HG02571 (cell line): ENCODE measurements around the gene PNLIPRP2.

Experiments used
- ATAC-seq: cut with Tn5 transposase; IDR thresholded peaks from one replicate; pipeline ENCODE4 v1.9.1; 2021; ENCODE audit warnings: mild to moderate bottlenecking, moderate library complexity; ENCODE audit not compliant: unreplicated experiment

PNLIPRP2 gene

DNA sequence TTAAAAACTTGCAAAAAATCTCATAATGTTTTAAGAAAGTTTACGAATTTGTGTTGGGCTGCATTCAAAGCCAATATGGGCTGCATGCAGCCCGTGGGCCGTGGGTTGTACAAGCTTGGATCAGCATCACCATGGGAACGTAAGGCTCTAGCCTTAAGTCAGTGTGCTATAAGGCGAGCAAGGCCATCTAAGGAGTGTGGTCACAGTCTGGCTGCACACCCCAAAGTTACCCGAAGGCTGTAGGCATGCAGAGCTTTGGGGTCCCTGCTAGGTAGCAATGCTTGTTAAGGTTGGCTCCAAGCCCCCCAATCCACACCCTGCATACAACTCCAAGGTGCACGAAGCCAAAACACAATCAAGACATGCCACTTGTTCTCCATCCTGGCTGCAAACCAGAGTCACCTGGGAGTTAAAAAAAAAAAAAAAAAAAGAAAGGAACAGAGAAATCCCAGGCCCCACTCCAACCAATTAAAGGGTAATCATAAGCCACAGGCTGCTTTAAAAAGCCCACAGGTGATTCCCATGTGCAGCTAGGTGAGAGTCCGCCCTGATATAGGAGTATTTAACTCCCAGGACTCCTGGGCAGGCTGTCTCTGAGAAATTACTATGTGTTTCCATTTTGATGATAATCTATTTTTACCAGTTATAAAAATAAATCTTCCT, 8.5 kb upstream of the PNLIPRP2 start:
- no peak for ATAC-seq

DNA sequence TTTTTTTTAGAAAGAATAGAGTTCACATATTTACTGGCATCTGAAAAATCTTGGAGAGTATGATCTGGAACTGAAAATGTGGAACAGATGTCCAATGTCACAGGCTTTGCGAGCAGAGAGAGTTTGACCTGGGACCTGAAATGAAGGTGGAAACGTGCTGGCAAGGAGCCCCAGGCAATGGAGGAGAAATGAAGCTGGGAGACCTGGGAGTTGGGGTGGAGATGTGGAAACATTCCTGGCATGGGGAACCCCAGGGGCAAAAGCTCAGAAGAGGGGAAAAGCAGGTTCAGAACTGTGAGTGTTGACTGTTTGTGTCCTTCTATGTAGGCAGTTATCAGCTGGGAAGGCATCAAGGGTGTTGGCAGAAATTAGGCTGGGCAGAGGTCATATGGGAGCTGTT, 7.3 kb upstream of the PNLIPRP2 start:
- ATAC-seq, result no peak

DNA sequence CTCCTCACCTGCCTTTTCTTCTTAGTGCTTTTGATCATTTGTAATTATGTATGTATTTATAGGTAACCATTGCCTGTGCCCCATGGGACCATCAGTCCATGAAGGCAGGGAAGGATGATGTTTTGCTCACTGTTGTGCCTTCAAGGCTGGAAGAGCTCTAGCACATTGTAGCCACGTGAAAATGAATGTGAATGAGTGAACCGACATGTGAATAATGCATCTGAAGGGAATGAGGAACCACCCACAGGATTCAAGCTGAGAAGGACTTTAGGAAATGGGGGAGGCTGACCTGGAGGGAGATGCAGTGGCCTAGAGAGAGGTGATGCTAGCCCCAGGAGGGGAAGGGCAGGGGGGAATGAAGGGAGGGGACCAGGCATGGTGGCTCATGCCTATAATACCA, 6.0 kb upstream of the PNLIPRP2 start:
- ATAC-seq, result no peak

DNA sequence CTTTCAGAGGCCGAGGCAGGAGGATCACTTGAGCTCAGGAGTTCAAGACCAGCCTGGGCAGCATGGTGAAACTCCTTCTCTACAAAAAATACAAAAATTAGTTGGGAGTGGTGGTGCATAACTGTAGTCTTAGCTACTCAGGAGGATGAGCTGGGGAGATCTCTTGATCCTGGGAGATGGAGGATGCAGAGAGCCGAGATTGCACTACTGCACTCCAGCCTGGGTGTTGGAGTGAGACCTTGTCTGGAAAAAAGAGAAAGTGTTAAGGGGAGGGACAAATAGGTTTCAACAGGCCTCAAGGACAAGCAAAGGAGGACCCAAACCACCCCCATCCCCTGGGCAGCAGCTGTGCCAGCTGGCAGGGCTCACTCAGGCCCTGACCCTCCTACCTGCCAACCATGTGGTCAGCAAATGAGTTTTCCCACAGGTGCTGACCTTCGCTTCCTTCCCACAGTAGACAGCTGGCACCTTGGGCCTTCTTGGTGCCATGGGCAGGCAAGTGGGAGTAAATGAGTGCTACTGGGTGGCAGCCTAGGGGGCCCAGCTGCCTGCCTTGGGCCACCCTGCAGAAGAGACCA, 5.5 kb upstream of the PNLIPRP2 start:
- no peak for ATAC-seq

DNA sequence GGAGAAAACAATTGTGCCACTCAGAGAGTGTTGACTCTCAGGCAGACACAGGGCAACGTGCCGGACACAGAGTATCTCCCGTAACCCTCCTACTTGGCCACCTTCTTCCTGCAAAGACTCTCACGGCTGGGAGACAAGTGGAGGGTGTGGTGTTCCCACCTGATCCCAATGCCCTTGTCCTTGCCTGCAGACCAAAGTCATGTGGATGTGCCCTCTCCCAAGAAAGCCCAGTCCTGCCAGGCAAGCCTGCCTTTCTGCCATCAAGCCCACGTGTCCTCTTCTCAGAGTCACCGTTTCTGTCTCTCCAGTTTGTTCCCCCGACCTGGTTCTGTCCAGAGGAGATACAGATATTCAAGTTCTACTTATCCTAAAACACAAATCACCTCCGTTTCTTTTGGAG, 723 bp downstream of the PNLIPRP2 start:
- ATAC-seq, result no peak

DNA sequence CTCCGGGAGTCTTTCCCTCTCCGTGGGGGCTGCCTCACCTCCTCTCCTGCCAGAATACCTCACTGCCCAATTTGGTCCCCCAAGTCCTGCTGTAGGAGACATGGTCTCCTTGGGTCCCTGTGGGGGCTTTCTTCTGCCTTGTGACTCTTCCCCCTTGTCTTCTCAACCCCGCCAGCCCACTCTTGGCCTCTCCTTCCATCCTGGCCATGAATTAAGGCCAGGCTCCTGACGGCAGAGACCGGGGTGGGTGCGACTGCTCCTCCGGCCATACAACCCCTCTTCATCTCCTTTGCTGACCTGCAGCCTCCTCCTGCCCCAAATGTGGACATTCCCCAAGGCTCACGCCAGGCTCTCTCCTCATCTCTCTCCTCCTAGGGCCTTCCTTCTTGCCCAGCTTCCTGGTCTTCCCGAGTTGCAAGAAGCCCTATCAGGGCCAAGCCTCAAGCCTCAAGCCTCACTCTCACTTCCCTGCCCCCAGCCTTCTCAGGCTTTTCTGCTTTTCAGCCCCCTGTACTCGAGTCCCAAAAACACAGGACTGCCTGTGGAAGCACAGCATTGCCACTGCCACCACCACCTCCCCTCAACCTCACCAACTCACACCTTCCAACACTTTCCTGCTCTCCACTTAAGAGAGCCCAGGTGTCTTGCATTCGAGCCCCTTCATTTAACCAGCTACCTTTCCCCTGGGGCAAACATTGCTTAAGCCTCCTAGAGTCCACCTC, 1.3 kb downstream of the PNLIPRP2 start:
- ATAC-seq, result no peak

DNA sequence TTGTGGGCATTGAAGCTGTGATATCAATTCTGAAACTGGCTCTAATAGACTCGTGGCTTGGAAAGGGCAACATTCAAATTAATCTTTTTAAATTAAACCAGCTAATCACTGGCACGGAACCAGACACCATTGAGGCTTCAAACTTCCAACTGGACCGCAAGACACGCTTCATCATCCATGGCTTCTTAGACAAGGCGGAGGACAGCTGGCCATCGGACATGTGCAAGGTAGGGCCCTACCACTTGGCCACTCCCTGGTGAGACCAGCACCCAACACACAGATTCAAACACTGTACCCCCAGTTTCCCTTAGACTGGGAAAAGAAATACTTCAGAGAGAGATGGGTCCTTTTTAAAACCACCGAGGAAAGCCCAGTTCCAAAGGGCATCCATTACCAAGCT, 5.1 kb downstream of the PNLIPRP2 start:
- no peak for ATAC-seq

DNA sequence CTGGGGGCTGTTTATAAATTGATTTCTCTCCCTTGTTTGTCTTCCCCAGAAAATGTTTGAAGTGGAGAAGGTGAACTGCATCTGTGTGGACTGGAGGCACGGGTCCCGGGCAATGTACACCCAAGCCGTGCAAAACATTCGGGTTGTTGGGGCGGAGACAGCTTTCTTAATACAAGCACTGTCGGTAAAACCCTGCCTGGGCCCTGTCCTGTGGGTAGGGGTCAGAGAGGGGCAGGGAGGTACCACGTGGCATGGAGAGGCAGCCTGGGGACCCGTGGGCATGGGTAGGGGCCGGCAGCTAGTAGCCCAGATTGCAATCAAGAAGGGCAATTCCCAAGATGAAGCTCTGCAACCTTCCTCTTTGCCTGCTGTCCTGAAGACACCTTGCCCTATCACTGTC, 6.1 kb downstream of the PNLIPRP2 start:
- no peak for ATAC-seq

DNA sequence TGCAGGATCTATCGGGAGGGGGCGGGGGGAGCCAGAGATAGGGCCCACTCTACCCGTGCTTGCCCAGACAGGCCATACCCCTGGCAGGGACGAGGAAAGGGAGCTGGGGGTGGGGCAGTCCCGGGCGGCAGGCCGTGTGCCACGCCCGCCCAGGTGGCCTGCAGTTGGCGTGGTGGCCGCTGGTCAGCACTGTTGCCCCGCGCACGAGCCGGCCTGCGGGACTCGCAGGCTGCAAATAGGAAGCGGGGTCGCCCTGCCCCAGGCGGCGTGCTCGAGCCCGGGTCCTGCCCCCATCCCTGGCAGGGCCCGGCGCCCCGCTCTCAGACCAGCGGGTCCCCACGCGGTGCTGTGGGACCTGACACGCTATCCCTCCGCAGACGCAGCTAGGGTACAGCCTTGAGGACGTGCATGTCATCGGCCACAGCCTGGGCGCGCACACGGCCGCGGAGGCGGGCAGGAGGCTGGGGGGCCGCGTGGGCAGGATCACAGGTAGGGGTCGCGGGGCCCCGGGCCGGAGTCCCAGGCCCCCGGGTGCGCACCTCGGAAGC, 6.7 kb downstream of the PNLIPRP2 start:
- ATAC-seq, result no peak

DNA sequence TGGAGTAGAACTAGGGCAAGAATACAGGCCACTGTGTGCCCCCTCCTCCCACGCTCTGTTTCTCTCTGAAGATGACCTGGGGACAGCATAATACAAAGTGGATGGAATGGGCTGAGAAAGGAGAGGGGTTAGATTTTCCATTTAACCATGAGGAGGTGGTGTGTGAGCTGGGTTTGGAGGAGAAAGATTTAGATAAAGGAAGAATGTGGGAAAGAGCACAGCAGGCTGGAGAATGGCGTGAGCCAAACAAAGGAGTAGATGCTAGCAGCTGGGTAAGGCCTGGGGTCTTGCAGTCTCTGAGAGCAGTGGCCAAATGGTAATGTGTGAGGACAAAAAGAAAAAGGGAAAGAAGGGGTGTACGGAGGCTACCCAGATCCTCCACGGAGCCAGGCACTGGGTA, 8.6 kb downstream of the PNLIPRP2 start:
- ATAC-seq, result no peak

DNA sequence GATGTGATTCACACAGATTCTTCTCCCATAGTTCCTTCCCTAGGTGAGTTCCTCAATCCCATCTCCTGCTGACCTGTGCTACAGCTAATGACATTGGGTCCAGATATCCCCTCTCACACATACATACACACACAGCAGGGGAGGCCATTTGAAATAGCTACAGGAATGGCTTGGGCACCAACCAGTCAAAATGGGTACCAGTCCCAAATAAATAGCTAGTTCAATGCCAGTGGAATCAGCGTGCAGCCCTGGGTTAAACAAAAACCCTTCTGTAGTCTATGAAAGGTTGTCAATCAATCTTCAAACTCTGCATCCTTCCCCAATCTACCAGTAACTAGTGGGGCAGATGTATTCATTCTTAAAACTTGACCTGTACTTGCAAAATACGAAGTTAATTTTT, 9.3 kb downstream of the PNLIPRP2 start:
- ATAC-seq, result no peak

DNA sequence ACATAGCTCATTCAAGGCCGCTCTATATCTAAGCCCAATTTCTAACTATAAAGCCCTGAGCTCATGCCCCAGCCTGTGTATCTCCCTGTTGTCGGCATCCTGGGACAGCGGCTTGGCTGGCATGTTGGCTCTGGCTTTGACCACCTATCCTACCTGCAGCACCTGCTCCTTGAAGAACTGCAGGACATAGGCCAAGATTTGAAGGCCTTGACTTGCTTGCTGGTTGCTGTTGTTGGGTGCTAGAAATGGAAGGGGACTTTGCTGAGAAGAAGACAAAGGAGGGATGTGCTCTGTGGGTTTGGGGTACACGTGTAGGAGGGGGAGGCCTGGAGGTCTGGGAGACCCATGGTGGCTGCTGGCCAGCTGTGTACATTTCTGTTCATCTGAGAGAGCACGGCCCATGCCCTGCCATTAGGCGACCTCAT, 11.1 kb downstream of the PNLIPRP2 start:
- ATAC-seq, result no peak

DNA sequence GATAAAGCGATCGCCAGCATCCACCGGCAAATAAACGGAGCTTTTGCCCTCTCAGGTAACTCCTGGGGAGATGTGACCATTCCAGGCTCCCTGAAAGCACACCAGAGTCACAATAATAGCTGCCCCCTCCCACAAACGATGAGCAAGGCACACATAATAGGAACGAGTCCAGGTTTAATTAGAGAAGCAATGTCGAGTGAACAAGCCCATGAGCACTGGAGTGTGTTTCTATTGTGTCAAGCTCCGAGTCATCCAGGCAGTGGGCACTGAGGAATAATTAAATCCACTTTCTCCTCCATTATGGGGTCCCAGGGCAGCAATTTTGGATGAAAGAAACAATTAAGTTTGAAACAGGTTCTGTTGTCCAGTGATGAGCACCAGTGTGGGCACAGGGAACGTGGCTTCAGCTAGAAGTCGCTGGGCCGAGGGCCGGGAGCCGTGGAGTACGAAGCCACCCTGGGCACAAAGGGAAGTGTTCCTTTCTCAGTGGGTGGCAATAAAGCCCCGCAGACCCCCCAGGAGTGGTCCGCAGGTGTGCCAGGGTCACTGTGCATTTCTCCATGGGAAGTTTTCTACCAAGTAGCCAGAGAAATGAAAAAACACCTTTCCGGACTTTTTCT, 12.0 kb downstream of the PNLIPRP2 start:
- ATAC-seq, result no peak

DNA sequence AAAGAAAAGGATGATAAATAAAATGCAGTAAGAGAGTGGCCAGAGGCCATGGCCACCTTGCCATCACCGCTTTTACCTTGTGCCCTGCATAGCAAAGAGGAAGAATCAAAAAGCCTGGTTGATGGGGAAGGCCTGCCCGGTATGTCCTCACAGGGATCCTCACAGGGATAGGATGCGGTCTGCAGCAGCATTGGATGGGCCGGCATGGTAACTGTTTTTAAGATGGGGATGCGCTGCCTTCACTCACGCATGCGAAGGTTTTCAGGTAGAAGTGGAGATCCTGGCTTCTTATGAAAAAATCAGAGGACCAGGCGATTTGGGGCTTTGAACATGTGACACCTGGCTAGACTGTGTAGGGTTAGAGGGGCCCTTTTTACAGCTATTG, 12.5 kb downstream of the PNLIPRP2 start:
- no peak for ATAC-seq

DNA sequence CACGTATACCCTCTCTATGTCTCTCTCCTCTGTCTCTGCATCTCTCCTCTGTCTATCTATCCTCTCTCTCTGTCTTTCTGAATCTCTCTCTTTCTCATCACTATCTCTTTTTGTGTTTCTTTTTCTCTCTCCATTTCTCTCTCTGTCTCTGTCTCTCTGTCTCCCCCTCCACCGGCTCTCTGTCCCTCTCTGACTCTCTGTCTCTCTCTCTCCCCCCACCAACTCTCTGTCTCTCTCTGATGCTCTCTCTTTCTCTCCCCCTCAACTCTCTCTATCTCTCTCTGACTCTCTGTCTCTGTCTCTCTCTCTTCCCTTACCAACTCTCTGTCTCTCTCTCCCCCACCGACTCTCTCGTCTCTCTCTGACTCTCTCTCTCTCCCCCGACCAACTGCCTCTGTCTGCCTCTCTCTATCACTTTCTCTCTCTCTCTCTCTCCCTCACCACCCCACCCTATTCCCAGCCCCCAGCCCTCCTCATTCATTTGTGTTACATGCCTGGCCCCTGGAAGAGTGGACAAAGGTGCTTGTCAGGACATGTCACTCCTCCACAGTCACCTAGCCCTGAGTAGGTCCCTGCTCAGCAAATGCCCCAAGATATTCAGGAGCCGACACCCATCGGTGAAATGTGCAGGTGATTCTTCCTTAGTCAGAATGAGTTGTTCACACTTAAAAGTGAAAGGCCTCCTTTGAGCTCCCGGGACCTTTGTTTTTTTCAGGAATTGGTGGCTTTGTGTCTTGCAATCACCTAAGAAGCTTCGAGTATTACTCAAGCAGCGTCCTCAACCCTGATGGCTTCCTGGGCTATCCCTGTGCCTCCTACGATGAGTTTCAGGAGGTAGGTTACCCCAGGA, 13.6 kb downstream of the PNLIPRP2 start:
- ATAC-seq, result no peak

DNA sequence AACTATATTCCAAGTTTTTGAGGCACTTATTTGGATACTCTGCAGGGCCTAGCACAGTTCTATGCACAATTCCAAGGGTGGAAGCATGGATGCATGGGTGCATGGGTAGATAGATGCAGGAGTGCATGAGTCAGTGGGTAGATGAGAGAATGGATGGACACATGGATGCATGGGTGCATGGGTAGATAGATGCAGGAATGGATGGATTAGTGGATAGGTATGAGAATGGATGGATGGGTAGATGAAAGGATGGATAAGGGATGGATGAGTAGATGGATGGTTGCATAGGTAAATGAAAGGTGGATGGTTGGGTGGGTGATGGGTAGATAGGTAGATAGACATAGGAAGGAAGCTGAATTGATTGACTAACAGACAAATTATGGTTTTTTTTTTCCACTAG, 15.6 kb downstream of the PNLIPRP2 start:
- ATAC-seq, result no peak

DNA sequence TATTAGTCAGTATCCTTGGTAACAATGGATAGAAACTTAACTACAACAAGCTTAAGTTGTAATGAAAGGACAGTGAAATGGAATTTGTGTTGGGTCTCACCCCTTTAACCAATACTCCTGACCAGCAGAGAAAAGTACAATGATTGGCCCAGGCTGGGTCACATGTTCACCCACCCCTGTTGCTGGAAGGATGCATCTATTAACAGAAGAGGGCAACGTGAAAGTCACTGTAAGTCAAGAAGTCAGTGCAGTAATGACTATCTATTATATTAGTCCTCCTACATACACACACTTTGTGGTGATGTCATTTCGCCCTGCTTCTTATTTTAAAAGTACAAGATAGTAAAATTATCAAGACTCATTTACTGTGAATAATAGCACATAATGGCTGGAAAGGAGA, 16.2 kb downstream of the PNLIPRP2 start:
- ATAC-seq, result no peak

DNA sequence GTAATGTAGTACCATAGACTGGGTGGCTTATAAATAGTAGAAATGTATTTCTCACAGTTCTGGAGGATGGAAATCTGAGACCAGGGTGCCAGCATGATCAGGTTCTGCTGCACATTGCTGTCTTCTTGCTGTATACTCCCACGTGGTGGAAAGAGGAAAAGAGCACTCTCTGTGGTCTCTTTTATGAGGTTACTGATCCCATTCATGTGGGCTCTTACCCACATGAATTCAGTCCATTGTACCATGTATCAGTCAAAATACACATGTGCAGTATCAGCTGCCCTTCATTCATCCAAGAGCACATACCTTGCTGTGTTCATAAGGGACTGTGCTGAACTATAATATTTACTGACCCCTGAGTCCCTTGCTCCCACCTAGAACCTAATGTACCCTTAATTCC, 17.1 kb downstream of the PNLIPRP2 start:
- no peak for ATAC-seq

DNA sequence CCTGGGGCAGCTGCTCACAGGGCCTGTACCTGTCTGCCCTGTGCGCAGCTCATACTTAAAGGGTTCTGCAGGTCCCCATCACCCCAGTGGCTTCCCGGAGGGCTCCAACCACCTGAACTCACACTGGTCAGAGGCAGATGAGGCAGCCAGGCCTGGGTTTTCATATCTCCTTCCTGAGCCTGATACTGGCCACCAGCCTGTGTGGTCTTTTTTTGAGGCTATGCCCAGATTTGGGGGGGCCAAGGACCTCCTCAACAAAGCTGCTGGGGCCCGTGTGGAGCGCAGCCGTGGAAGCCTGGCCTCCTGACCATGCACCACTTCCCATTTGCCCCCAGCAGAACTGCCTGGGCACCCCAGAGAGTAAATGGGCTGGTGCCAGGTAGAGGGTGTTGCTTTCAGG, 25.7 kb downstream of the PNLIPRP2 start:
- ATAC-seq, result no peak

DNA sequence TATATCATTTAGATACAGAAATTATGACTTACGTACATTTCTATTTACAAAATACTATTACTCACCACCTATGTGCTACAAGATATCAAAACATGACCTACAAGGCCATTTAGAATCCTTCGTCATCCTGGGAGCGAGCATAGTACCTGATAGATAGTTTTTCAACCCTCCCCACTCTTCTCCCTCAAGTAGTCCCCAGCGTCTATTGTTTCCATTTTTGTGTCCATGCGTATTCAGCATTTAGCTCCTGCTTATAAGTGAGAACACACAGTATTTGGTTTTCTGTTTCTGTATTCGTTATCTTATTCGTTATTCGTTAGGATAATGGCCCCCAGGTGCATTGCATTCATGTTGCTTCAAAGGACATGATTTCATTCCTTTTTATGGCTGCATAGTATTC, 28.1 kb downstream of the PNLIPRP2 start:
- ATAC-seq, result no peak

DNA sequence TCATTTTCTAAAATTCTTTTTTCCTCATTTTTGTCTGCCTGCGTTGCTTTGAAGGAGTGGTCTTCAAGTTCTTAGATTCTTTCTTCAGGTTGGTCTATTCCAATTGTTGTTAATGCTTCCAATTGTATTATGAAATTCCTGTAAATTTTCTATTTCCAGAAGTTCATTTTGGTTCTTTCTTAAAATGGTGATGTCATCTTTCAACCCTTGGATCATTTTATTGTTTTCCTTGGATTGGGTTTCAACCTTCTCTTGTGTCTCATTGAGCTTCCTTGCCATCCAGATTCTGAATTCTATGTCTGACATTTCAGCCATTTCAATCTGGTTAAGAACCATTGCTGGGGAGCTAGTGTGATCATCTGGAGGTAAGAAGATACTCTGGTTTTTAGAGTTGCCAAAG, 33.1 kb downstream of the PNLIPRP2 start:
- ATAC-seq, result no peak
